GM13976 (cell line): ENCODE measurements around the gene ZNF672.

Experiments used
- DNase-seq: peaks from one replicate; pipeline ENCODE4 v3.0.0; 2012; ENCODE audit warnings: low spot score
- in situ Hi-C: fragments of 300-500 bp; cut with MboI; formaldehyde crosslinking; loops from one replicate; pipeline ENCODE4 v1.12.0; 2022; ENCODE audit warnings: low sequenced_read_pairs, mixed read lengths, inconsistent platforms; ENCODE audit not compliant: unreplicated experiment
- TF ChIP-seq, protein P1 (sequence below): IDR thresholded peaks from 2 replicates; pipeline ENCODE4 v1.5.1; 2012; ENCODE audit warnings: borderline replicate concordance, mild to moderate bottlenecking; ENCODE audit not compliant: insufficient read depth; ENCODE audit errors: extremely low read depth, missing control alignments, control extremely low read depth

The ZNF672 gene

DNA sequence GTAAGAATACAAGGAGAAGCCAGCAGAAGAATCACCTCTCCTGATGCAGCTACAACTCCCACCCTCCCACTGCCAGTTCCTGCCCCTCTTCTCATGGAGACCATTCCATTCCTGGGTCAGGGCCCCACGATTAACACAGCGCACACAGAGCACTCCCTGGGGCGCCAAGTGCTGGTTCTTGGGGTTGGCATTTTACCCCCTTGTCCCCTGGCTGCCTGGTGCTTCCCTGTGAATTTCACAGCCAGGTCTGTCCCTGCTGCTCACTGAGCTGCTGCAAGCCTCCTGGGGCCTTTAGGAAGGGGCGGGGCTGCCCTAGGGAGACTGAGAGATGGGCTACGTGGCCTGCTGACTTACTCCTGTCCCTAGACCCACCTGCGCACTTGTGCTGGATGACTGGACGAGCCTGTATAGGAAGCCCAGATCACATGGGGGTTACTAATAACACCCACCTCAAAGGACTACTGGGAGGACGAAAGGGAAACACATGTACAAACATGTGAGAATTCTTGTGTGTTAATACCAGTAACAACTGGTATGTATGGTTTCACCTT lies 4.8 kb downstream of the ZNF672 start:
- peak; percentile 47 for DNase-seq
- TF ChIP-seq, protein P1, sequence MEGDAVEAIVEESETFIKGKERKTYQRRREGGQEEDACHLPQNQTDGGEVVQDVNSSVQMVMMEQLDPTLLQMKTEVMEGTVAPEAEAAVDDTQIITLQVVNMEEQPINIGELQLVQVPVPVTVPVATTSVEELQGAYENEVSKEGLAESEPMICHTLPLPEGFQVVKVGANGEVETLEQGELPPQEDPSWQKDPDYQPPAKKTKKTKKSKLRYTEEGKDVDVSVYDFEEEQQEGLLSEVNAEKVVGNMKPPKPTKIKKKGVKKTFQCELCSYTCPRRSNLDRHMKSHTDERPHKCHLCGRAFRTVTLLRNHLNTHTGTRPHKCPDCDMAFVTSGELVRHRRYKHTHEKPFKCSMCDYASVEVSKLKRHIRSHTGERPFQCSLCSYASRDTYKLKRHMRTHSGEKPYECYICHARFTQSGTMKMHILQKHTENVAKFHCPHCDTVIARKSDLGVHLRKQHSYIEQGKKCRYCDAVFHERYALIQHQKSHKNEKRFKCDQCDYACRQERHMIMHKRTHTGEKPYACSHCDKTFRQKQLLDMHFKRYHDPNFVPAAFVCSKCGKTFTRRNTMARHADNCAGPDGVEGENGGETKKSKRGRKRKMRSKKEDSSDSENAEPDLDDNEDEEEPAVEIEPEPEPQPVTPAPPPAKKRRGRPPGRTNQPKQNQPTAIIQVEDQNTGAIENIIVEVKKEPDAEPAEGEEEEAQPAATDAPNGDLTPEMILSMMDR = no peak
- in situ Hi-C loops = no loop called here

DNA sequence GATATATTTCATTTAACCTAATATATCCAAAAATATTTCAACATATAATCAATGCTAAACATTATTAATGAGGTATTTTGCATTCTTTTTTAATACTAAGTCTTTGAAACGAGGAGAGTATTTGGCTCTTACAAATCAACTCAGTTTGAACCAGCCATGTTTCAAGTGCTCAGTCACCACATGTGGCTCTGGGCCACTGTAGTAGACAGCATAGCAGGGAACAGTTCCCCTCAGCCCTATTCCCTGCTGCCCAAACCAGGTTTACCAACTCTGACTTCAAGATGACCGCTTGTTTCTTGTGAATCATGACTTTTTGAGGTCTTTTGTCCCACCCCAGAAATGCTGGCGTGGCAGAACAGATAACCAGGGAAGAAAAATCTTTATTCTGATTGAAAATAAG lies 5.7 kb downstream of the ZNF672 start:
- in situ Hi-C loops = no loop called here
- no peak for DNase-seq
- TF ChIP-seq, protein P1 = no peak

DNA sequence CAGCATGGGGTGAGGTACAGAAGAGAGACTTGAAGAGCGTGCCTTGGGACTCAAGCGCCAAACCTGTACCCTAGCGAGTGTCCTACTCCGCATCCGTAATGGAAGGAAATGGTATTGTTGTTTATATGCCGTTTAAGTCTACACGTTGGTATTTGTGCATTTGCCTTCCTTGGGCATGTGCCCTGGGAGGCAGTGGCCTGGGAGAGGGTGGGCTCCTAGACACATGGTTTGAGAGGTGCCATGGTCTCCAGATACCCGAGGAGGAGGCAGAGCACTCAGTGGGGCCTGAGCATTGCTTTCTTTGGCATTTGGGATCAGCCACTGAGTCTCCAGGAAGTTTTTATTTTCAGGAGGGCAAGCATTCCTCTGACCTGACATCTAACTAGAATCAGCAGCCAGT lies 6.5 kb downstream of the ZNF672 start:
- no peak for DNase-seq
- TF ChIP-seq, protein P1 = no peak
- in situ Hi-C loops = no loop called here

DNA sequence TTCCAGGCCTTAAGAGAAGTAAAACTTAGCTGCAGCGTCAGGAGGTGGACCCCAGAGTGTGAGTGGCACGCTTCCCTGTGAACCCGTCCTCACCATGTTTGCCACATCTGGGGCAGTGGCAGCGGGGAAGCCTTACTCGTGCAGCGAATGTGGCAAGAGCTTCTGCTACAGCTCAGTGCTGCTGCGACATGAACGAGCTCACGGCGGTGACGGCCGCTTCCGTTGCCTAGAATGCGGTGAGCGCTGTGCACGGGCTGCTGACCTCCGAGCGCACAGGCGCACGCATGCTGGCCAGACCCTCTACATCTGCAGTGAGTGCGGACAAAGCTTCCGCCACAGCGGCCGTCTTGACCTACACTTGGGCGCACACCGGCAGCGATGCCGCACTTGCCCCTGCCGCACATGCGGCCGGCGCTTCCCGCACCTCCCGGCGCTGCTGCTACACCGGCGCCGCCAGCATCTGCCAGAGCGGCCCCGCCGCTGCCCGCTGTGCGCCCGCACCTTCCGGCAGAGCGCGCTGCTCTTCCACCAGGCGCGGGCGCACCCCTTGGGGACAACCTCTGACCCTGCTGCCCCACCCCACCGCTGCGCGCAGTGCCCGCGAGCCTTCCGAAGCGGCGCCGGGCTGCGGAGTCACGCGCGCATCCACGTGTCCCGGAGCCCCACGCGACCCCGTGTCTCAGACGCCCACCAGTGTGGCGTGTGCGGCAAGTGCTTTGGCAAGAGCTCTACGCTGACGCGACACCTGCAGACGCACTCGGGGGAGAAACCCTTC lies 9.3 kb downstream of the ZNF672 start:
- TF ChIP-seq, protein P1 = no peak
- in situ Hi-C loops = no loop called here
- no peak for DNase-seq

DNA sequence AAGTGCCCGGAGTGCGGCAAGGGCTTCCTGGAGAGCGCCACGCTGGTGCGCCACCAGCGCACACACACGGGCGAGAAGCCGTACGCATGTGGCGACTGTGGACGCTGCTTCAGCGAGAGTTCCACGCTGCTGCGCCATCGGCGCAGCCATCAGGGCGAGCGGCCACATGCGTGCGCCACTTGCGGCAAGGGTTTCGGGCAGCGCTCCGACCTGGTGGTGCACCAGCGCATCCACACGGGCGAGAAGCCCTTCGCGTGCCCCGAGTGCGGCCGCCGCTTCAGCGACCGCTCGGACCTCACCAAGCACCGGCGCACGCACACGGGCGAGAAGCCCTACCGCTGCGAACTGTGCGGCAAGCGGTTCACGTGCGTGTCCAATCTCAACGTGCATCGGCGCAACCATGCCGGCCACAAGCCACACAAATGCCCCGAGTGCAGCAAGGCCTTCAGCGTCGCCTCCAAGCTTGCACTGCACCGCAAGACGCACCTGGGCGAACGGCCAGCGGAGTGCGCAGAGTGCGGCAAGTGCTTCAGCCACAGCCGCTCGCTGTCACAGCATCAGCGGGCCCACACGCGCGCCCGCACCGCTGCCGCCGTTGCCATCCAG lies 10.0 kb downstream of the ZNF672 start:
- DNase-seq = no peak
- in situ Hi-C loops = no loop called here
- TF ChIP-seq, protein P1 = no peak

DNA sequence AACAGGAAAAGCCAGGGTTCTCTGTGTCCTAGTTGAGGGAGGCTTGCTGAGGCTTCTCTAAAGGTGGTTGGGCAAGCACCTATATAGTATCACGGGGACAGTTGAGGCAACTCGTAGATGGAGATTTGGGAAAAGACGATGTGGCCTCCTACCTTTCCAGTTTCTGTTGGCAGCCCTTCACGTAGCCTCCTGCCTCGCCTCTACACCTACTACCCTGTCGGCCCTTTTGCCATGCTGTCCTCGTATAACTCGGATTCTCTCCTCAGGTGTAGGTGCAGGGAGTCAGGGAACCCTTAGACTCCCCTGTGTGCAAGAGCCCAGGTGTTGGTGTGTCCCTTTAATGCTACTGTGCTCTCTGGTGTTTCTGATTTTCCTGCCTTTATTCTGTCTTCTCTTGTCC lies 10.6 kb downstream of the ZNF672 start:
- in situ Hi-C loops = no loop called here
- TF ChIP-seq, protein P1 = no peak
- no peak for DNase-seq
